Measurements from ENCODE around the gene NHLRC2. TPM values are rescaled to one million over a fixed set of nuclear protein-coding genes. Genes with fewer than 3 reads are reported as not detected.

NHLRC2 gene
- total and polyA plus RNA-seq, 2 experiments from 2014 or later: 15.5 to 28.1 TPM

DNA sequence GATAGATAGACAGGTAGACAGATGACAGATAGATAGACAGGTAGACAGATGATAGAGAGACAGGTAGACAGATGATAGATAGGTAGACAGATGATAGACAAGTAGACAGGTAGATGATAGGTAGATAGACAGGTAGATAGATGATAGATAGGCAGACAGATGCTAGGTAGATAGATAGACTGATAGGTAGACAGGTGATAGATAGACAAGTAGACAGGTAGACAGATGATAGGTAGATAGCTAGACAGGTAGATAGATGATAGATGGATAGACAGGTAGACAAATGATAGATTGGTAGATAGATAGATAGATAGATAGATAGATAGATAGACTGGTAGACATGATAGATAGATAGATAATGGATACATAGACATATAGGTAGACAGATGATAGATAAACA, 95.8 kb downstream of the NHLRC2 start:
- H3K36me3 ChIP-seq (ENCODE audit: insufficient read depth): no peaks in the 10 kb centered on the region
- H3K4me3 Mint-ChIP-seq: no peak overlapping the region
- H3K4me3 ChIP-seq: no peak overlapping the region
- H3K79me2 ChIP-seq (replicated peaks; ENCODE audit: insufficient read depth): no peaks in the 10 kb centered on the region
- H3K36me3 Mint-ChIP-seq (ENCODE audit: low read depth): no peaks in the 10 kb centered on the region
- H2AFZ ChIP-seq: no peak overlapping the region
- no peaks in the 10 kb centered on the region for H4K20me1 ChIP-seq (replicated peaks; ENCODE audit: insufficient read depth)
- H3K4me1 Mint-ChIP-seq: no peaks in the 10 kb centered on the region
- no peaks in the 10 kb centered on the region for H3F3A ChIP-seq (replicated peaks; ENCODE audit: low read depth)
- H3K27me3 Mint-ChIP-seq (ENCODE audit: insufficient read depth, low read depth, poor library complexity): no peaks in the 10 kb centered on the region
- no peak for ATAC-seq
- H3K4me1 ChIP-seq (ENCODE audit: insufficient read depth): no peaks in the 10 kb centered on the region
- no peak overlapping the region for H3K4me2 ChIP-seq
- no peaks in the 10 kb centered on the region for H3K27me3 ChIP-seq (ENCODE audit: insufficient read depth)
- no peaks in the 10 kb centered on the region; the same call in 1 of the 3 replicates for H3K9me3 Mint-ChIP-seq
- no peaks in the 10 kb centered on the region; the same call in 1 of the 2 replicates for H3K9me2 ChIP-seq (ENCODE audit: insufficient read depth)
- no peak overlapping the region for H3K27ac ChIP-seq (ENCODE audit: low read depth)
- TF ChIP-seq, protein P1, sequence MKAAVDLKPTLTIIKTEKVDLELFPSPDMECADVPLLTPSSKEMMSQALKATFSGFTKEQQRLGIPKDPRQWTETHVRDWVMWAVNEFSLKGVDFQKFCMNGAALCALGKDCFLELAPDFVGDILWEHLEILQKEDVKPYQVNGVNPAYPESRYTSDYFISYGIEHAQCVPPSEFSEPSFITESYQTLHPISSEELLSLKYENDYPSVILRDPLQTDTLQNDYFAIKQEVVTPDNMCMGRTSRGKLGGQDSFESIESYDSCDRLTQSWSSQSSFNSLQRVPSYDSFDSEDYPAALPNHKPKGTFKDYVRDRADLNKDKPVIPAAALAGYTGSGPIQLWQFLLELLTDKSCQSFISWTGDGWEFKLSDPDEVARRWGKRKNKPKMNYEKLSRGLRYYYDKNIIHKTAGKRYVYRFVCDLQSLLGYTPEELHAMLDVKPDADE (IDR thresholded peaks at IDR 0.05): no peak
- TF ChIP-seq CREB1 (CRISPR knock-in tag; IDR thresholded peaks at IDR 0.05; ENCODE audit: low read depth): no peak
- TF ChIP-seq EZH2 (IDR thresholded peaks at IDR 0.05; ENCODE audit: low read depth, unreplicated experiment): no peak
- TF ChIP-seq, protein P2, sequence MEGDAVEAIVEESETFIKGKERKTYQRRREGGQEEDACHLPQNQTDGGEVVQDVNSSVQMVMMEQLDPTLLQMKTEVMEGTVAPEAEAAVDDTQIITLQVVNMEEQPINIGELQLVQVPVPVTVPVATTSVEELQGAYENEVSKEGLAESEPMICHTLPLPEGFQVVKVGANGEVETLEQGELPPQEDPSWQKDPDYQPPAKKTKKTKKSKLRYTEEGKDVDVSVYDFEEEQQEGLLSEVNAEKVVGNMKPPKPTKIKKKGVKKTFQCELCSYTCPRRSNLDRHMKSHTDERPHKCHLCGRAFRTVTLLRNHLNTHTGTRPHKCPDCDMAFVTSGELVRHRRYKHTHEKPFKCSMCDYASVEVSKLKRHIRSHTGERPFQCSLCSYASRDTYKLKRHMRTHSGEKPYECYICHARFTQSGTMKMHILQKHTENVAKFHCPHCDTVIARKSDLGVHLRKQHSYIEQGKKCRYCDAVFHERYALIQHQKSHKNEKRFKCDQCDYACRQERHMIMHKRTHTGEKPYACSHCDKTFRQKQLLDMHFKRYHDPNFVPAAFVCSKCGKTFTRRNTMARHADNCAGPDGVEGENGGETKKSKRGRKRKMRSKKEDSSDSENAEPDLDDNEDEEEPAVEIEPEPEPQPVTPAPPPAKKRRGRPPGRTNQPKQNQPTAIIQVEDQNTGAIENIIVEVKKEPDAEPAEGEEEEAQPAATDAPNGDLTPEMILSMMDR (conservative IDR thresholded peaks at IDR 0.05; ENCODE audit: low read depth in 2 of 2): no peak
- TF ChIP-seq ZNF331 (CRISPR knock-in tag; IDR thresholded peaks at IDR 0.05; ENCODE audit: low read depth): no peak
- TF ChIP-seq, protein P3, sequence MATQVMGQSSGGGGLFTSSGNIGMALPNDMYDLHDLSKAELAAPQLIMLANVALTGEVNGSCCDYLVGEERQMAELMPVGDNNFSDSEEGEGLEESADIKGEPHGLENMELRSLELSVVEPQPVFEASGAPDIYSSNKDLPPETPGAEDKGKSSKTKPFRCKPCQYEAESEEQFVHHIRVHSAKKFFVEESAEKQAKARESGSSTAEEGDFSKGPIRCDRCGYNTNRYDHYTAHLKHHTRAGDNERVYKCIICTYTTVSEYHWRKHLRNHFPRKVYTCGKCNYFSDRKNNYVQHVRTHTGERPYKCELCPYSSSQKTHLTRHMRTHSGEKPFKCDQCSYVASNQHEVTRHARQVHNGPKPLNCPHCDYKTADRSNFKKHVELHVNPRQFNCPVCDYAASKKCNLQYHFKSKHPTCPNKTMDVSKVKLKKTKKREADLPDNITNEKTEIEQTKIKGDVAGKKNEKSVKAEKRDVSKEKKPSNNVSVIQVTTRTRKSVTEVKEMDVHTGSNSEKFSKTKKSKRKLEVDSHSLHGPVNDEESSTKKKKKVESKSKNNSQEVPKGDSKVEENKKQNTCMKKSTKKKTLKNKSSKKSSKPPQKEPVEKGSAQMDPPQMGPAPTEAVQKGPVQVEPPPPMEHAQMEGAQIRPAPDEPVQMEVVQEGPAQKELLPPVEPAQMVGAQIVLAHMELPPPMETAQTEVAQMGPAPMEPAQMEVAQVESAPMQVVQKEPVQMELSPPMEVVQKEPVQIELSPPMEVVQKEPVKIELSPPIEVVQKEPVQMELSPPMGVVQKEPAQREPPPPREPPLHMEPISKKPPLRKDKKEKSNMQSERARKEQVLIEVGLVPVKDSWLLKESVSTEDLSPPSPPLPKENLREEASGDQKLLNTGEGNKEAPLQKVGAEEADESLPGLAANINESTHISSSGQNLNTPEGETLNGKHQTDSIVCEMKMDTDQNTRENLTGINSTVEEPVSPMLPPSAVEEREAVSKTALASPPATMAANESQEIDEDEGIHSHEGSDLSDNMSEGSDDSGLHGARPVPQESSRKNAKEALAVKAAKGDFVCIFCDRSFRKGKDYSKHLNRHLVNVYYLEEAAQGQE (IDR thresholded peaks at IDR 0.05; ENCODE audit: unreplicated experiment): no peak
- no peak for TF ChIP-seq POLR2AphosphoS5 (IDR thresholded peaks at IDR 0.05; ENCODE audit: low read depth)
- no peak for TF ChIP-seq ZNF114 (CRISPR knock-in tag; IDR thresholded peaks at IDR 0.05)
- no peak for TF ChIP-seq STAT1 (IDR thresholded peaks at IDR 0.05; ENCODE audit: unreplicated experiment)
- no peak for TF ChIP-seq EZH2phosphoT487 (IDR thresholded peaks at IDR 0.05; ENCODE audit: unreplicated experiment)
- H3K27ac Mint-ChIP-seq: no peak overlapping the region
- no peak for DNase-seq (ENCODE audit: low spot score)

All from GM23338 (cell line).